CD4-positive, alpha-beta T cell (primary cell): ENCODE measurements around the gene SERPINA5. TPM values are rescaled to one million over a fixed set of nuclear protein-coding genes. Genes with fewer than 3 reads are reported as not detected.

Experiments used
- ATAC-seq: fragments of 200-7000 bp; cut with Tn5 transposase; one replicate; pipeline ENCODE4 v1.10.0; 2022; ENCODE audit warnings: mild to moderate bottlenecking; ENCODE audit not compliant: poor library complexity
- CTCF ChIA-PET: fragments of 350-600 bp; sonication (Branson Sonifier 250); formaldehyde crosslinking; loops from one replicate; lab custom pipeline; 2021; ENCODE audit warnings: antibody characterized with exemption, inconsistent platforms; lab: Charles Lee
- POLR2A ChIA-PET: fragments of 350-600 bp; sonication (Branson Sonifier 250); formaldehyde crosslinking; loops from one replicate; lab custom pipeline; 2021; ENCODE audit warnings: antibody characterized with exemption, inconsistent platforms; lab: Charles Lee
- DNase-seq, 14 experiments: peaks; one replicate each; pipeline ENCODE4 v3.0.0-alpha.2; 2013 to 2020; ENCODE audit warnings: mixed read lengths in 2 of 14
- H3K27ac ChIP-seq, 2 donors: one replicate each; pipeline versions ENCODE4 v1.5.1 to v1.7.0; 2013; ENCODE audit warnings: low read length in 2 of 2, low read depth in 1 of 2, mild to moderate bottlenecking in 1 of 2
- H3K27me3 ChIP-seq, 2 experiments: 1 replicate in 1 of 2; 2 replicates in 1 of 2; pipeline versions ENCODE4 v1.6.1 to v1.7.0; 2013; ENCODE audit warnings: low read length in 2 of 2, control low read depth in 1 of 2, mild to moderate bottlenecking in 1 of 2, moderate library complexity in 1 of 2; ENCODE audit not compliant: insufficient read depth in 2 of 2, control insufficient read depth in 1 of 2
- H3K36me3 ChIP-seq: one replicate; pipeline ENCODE4 v1.6.1; 2013; ENCODE audit warnings: low read length, control low read depth; ENCODE audit not compliant: insufficient read depth
- H3K4me1 ChIP-seq: one replicate; pipeline ENCODE4 v1.6.1; 2013; ENCODE audit warnings: low read length, control low read depth; ENCODE audit not compliant: insufficient read depth
- H3K4me3 ChIP-seq: one replicate; pipeline ENCODE4 v1.5.1; 2013; ENCODE audit warnings: mild to moderate bottlenecking, low read length, moderate library complexity
- H3K9me3 ChIP-seq, 2 experiments: 1 replicate in 1 of 2; 2 replicates in 1 of 2; pipeline versions ENCODE4 v1.6.1 to v1.7.0; 2013; ENCODE audit warnings: low read length in 2 of 2, mild to moderate bottlenecking in 2 of 2, control low read depth in 1 of 2, moderate library complexity in 1 of 2; ENCODE audit not compliant: control insufficient read depth in 1 of 2, insufficient read depth in 1 of 2
- H3K27ac Mint-ChIP-seq: one replicate; pipeline ENCODE4 v1.8.0; 2020; ENCODE audit warnings: mixed read lengths
- H3K27me3 Mint-ChIP-seq: one replicate; pipeline ENCODE4 v1.8.0; 2021; ENCODE audit warnings: mixed read lengths
- H3K36me3 Mint-ChIP-seq: one replicate; pipeline ENCODE4 v1.8.0; 2021; ENCODE audit warnings: low read depth, mixed read lengths
- H3K4me1 Mint-ChIP-seq: one replicate; pipeline ENCODE4 v1.8.0; 2021; ENCODE audit warnings: low read depth, mixed read lengths
- H3K4me3 Mint-ChIP-seq: one replicate; pipeline ENCODE4 v1.8.0; 2020; ENCODE audit warnings: mild to moderate bottlenecking, mixed read lengths
- H3K9me3 Mint-ChIP-seq: one replicate; pipeline ENCODE4 v1.8.0; 2020; ENCODE audit warnings: mixed read lengths
- CTCF ChIP-seq: fragments of 200-600 bp; IDR thresholded peaks from one replicate; pipeline ENCODE4 v1.8.0; 2022; ENCODE audit warnings: antibody characterized with exemption, mild to moderate bottlenecking
- intact Hi-C, 2 experiments: fragments of 100-400 bp; cut with DNase I in 1 of 2; cut with micrococcal nuclease in 1 of 2; formaldehyde crosslinking; loops; one replicate each; pipeline versions ENCODE4 v1.15.1 to v1.9.0; 2023 to 2025; cut with DNase I, micrococcal nuclease
- total RNA-seq, 174 experiments: library from RNA in 2 of 174; stranded (reverse) in 2 of 174; gene quantifications; one replicate each; pipeline ENCODE4 v1.2.3 and lab custom pipeline; 2021 to 2026

SERPINA5 gene
- total RNA-seq, 2 experiments from 2014 or later, result not detected

- TF ChIP-seq CTCF, result no peak
- H3K36me3 ChIP-seq, result no peaks in the 10 kb centered on the region
- ATAC-seq (no peak), DNase-seq (no peak)
- H3K4me3 ChIP-seq, result no peak overlapping the region
- Mint-ChIP-seq H3K27ac (no peak overlapping the region), H3K36me3 (no peaks in the 10 kb centered on the region), H3K9me3 (no peaks in the 10 kb centered on the region), H3K4me3 (no peak overlapping the region), H3K27me3 (peaks cover 39% of the 10 kb centered on the region), H3K4me1 (no peaks in the 10 kb centered on the region)
- peaks cover 0 to 5% of the 10 kb centered on the region in 2 experiments for H3K9me3 ChIP-seq
- CTCF ChIA-PET, result no interaction called here
- H3K27ac ChIP-seq, result no peak overlapping the region
- POLR2A ChIA-PET, result no interaction called here
- no peaks in the 10 kb centered on the region for H3K4me1 ChIP-seq
- no peaks in the 10 kb centered on the region for H3K27me3 ChIP-seq
- intact Hi-C loops, result no loop called here
These were observed 14.7 kb downstream of the SERPINA5 start for GRCh38 chr14:94595912-94596311.

DNA sequence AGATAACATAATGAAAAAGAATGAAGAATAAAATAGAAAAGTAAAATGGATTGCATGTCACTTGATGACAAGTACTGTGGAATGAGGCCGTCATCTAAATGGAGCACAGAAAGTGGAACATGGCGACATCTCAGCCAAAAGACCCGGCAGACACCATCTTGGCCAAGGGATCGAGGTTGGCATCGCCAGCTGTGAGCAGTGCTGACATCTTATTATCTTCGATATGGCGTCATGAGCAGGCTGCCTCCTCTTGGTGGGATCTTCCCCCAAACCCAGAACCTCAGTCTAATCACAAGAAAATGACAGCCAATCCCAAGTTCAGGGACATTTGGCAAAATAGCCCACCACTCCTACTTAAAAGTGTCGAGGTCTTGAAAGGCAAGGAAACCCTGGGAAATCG lies 15.1 kb downstream of the SERPINA5 start:
- CTCF ChIA-PET, result no interaction called here
- no peak for TF ChIP-seq CTCF
- Histone ChIP-seq H3K27ac (no peak overlapping the region), H3K4me1 (no peaks in the 10 kb centered on the region), H3K27me3 (no peaks in the 10 kb centered on the region), H3K36me3 (no peaks in the 10 kb centered on the region), H3K9me3 (peaks cover 0 to 5% of the 10 kb centered on the region in 2 experiments), H3K4me3 (no peak overlapping the region)
- POLR2A ChIA-PET, result no interaction called here
- Mint-ChIP-seq H3K9me3 (no peaks in the 10 kb centered on the region), H3K27ac (no peak overlapping the region), H3K27me3 (peaks cover 42% of the 10 kb centered on the region), H3K36me3 (no peaks in the 10 kb centered on the region), H3K4me1 (no peaks in the 10 kb centered on the region), H3K4me3 (no peak overlapping the region)
- DNase-seq (no peak), ATAC-seq (no peak)
- intact Hi-C loops, result no loop called here

DNA sequence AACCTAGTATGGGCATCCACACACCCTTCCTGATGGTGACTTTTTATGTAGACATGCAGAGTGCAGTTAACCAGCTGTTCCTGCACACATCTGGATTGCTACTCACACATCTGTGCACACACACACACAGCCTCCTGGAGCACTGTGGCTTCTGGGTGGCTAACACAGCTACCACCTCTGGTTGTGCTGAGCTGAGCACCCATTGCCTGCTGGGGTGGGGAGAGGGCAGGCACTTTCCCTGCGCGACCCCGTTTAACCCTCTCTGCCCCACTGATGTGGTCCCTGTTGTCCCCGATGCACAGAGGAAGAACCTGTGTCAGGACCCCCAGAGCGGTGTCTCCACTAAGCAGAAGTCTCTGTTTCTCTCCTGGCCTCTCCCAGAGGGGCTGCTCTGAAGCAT lies 16.6 kb downstream of the SERPINA5 start:
- H3K27me3 ChIP-seq, result no peaks in the 10 kb centered on the region
- H3K9me3 ChIP-seq, result peaks cover 0 to 5% of the 10 kb centered on the region in 2 experiments
- no peaks in the 10 kb centered on the region for H3K9me3 Mint-ChIP-seq
- H3K4me3 Mint-ChIP-seq, result no peak overlapping the region
- peaks cover 42% of the 10 kb centered on the region for H3K27me3 Mint-ChIP-seq
- TF ChIP-seq CTCF, result no peak
- no peak overlapping the region for H3K27ac Mint-ChIP-seq
- no peak overlapping the region for H3K27ac ChIP-seq
- H3K36me3 Mint-ChIP-seq, result no peaks in the 10 kb centered on the region
- intact Hi-C loops, result no loop called here
- H3K4me1 ChIP-seq, result no peaks in the 10 kb centered on the region
- no peaks in the 10 kb centered on the region for H3K4me1 Mint-ChIP-seq
- ChIA-PET POLR2A (no interaction called here), CTCF (no interaction called here)
- H3K4me3 ChIP-seq, result no peak overlapping the region
- DNase-seq (no peak), ATAC-seq (no peak)
- H3K36me3 ChIP-seq, result no peaks in the 10 kb centered on the region
